Activated CD4-positive, alpha-beta T cell treated with anti-CD3 and anti-CD28 coated beads, Interleukin-10, Interleukin-2, amounts not matched to agents 100 ng/mL and 50 ng/mL, durations not matched to agents 16 hours and 8 hours (primary cell): ENCODE data around the gene D2HGDH.
"Not testable (repeated sequence)": the region's sequence is repeated elsewhere in the genome, so short reads cannot be mapped to it uniquely, and the experiment has no call there.

Experiments
- DNase-seq: peaks from one replicate; pipeline ENCODE4 v3.0.0-alpha.2; 2020

The D2HGDH gene

DNA sequence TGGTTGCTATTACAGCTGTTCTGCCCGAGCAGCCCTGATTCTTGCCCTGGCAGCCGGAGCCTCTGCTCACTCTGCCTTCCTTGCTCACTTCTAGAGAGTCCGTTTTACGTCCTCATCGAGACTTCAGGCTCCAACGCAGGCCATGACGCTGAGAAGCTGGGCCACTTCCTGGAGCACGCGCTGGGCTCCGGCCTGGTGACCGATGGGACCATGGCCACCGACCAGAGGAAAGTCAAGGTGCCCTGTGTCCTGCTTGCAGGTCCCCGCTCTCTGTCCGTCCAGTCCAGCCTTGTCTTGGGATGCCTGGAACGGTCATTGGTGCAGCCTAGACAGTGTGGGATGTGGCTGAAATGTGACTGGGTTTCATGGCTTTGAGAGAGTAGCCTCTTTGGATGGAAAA lies 16.7 kb downstream of the D2HGDH start:
- DNase-seq: no peak

DNA sequence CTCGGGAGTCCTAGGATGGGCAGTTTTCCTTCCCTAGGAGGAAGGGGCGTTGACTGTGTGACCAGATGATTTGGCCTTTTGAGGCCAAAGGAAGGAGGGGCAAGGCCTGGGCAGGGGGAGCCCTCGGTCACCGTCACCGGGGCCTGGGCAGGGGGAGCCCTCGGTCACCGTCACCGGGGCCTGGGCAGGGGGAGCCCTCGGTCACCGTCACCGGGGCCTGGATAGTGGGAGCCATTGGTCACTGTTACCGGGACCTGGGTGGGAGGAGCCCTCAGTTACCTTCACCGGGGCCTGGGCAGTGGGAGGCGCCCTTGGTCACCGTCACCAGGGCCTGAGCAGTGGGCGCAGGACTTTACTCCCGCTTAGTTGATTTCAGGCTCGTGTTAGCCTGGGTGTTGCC lies 17.3 kb downstream of the D2HGDH start:
- no peak for DNase-seq

GRCh38 chr2:241752253-241752652 lies 17.8 kb downstream of the D2HGDH start:
- no peak for DNase-seq

DNA sequence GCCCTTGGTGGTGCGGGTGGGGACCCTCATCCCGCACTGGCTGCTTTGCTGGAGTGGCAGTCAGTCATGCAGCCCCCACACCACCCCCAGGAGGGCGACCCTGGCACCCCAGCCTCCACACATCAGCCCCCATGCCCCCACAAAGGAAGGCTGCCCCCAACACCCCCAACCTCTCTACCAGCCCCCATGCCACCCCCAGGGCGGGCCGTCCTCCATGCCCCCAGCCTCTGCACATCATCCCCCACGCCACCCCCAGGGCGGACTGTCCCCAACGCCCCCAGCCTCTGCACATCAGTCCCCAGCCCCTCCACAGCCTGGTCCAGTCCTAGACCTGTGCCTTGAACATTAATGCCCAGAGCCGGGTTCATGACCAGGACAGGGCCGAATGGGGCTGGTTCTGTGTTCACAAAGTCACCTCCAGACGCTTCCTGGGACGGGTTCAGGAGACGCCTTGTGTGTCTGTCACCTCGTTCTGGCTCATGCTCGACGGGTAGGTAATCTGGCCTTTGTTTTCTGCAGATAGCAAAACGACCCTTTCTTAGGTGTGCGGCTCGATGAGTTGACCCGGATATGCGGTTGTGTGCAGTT lies 18.4 kb downstream of the D2HGDH start:
- DNase-seq: no peak

DNA sequence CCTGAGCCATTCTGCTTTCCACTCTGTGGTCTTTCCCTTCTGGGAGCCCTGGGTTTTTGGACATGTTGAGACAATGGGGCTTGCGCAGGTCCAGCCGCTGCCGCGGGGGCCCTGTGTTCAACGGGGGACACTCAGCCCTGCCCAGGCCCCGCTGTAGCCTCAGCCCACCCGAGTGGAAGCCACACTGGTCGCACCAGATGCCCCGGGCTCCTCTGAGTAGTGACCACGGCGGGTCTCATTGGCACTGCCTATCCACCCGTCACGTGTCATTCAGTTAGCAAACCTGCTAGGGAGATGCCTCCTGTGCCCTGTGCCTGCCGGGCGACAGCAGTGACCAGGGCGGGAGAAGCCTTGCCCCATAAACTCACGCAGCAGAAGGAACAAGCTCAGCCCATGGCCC lies 19.1 kb downstream of the D2HGDH start:
- DNase-seq: no peak

DNA sequence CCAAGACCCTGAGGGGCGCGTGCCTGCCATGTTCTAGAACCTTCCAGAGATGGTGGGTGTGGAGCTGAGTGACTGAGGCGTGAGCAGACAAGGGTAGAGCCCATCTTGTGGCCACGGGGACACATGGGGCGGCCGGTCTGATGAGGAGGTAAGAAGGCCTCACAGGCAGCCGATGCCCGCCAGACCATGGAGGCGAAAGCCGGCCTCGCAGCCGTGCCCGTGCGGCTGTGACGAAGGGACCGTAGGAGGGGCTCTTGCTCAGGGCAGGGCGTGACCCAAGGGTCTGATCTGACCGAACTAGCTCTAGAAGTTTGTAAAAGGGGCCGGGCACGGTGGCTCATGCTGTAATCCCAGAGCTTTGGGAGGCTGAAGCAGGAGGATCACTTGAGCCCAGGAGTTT lies 19.6 kb downstream of the D2HGDH start:
- no peak for DNase-seq

- no peak for DNase-seq
Observed at GRCh38 chr2:241755166-241755565, 20.7 kb downstream of the D2HGDH start.

GRCh38 chr2:241755777-241756176 lies 21.3 kb downstream of the D2HGDH start:
- DNase-seq: no peak

DNA sequence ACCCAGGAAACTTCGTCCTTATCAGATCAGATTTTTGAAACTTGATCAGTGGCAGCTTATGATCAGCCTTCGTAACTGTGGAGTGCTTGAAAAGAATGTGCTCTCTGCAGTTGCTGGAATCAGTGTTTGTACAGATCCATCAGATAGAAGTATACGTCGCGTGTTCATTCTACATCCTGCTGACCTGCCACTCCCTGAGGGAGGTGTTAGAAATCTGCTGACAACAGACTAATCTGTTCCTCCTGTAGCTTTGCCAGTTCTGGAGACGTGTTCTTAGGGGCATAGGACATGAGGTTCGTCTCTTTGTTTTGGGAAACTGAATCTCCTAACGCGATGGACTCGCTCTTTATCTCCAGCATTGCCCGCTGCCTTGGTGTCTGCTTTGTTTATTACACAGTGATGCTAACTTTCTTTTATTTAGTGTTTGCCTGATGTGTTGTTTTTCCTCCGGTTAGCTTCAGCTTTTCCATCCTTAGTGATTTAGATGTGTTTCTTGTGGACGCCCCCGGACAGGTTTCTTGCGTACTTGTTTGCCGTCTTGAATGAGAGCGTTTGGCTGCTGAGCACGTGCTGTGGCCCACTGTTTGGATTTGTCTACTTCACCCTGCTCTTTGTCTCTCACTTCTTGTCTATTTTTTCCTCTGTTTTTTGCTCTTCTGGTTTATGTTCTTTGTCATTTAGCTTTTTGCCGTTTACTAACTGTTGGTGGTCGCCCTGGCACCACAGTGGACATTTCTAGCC lies 24.8 kb downstream of the D2HGDH start:
- DNase-seq: peak; percentile 42

DNA sequence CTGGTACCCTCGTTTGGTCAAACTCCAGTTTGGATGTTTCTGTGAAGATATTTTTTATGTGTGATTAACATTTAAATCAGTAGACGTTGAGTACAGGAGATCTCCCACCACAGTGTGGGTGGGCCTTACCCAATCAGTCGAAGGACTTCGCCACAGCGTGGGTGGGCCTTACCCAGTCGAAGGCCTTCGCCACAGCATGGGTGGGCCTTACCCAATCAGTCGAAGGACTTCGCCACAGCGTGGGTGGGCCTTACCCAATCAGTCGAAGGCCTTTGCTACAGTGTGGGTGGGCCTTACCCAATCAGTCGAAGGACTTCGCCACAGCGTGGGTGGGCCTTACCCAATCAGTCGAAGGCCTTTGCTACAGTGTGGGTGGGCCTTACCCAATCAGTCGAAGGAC lies 25.5 kb downstream of the D2HGDH start:
- not testable (repeated sequence) for DNase-seq

- DNase-seq: no peak
Observed at GRCh38 chr2:241760301-241760771, 25.9 kb downstream of the D2HGDH start.

- peak; percentile 47 for DNase-seq
Observed at GRCh38 chr2:241762321-241762932, 28.0 kb downstream of the D2HGDH start.

DNA sequence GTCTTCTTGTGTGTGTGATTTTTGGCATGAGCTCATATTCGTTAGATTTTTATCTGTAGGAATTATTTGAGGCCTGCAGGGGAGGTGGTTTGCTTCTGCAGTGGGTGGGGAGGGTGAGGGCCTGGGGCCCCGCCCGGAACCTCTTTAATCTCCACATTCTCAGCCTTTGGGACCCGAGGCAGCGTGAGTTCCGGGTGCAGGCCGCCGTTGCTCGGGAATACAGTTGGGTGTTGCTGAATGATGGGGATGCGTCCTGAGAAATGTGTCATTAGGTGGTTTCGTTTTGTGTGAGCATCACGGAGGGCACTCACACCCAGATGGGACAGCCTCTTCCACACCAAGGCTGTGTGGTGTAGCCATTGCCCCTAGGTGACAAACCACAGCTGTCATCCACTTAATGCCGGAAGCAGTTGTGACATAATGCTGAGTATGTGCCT lies 28.5 kb downstream of the D2HGDH start:
- DNase-seq: peak; percentile 95

DNA sequence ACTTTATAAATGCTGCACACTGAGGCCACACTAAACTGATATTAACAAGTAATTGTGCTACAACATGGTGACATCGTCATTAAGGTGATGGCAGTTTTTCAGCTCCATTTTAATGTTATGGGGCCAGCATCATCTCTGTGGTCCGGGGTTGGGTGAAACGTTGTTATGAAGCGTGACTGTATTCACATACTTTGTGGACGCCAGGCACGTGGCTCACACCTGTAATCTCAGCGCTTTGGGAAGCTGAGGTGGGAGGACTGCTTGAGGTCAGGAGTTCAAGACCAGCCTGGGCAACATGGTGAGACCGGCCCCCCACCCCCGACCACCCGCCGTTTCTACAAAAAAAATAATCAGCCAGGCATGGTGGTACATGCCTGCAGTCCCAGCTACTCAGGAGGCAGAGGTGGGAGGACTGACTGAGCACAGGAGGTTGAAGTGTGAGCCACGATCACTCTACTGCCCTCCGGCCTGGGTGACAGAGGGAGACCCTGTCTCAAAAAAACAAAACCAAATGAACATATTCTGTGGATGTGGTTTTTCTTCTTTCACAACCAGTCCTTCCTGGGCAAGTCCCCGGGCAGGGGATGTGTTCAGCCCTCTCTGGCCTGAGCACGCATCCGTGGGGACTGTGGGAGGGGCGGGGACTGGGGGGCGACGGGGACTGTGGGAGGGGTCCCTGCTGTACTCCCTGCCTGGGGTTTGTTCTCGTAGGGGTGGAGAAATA lies 29.3 kb downstream of the D2HGDH start:
- DNase-seq: peak; percentile 64

DNA sequence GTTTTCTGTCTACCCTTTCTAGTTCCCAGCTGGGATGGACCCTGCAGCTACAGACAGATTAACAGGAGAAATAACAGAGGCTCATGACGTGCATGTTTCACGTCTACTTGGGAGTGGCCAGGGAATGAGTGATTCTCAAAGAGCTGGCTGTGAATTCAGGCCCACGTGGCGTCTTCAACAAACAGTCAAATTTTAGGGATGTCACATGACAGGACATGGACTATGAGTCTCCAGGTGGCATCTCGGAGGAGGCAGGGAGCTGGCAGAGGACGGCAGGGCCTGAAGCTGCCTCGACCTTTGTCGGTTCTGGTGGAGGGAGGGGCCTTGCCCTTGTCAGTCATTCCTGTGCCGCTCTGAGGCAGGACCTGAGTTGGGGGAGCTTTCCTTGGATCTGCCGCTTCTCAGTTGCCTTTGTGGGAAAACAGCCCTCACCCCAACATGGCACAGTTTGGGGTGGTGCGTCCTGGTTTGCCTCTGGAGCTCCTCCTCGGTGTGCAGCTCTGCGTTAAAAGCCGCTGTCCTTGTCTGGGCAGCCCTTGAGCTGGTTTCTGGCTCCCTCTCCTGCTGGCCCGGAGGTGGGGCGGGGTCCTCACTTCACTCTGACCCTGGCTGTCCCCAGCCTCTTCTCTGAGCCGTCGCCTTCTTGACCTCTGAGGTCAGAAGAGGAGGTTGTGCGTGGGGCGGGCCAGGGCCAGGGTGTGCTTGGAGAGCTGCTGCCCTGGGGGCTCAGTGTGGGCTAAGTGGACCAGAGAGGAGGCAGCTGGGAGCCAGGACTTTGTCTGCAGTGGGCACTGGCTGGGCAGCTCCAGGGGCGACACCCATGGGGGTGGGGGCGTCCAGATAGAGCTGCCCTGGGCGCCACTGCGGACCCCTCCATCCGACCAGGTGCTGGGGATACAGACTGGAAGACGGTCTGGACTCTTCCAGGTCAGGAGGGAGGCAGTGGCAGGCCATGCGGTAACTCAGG lies 30.1 kb downstream of the D2HGDH start:
- peak; percentile 35 for DNase-seq

DNA sequence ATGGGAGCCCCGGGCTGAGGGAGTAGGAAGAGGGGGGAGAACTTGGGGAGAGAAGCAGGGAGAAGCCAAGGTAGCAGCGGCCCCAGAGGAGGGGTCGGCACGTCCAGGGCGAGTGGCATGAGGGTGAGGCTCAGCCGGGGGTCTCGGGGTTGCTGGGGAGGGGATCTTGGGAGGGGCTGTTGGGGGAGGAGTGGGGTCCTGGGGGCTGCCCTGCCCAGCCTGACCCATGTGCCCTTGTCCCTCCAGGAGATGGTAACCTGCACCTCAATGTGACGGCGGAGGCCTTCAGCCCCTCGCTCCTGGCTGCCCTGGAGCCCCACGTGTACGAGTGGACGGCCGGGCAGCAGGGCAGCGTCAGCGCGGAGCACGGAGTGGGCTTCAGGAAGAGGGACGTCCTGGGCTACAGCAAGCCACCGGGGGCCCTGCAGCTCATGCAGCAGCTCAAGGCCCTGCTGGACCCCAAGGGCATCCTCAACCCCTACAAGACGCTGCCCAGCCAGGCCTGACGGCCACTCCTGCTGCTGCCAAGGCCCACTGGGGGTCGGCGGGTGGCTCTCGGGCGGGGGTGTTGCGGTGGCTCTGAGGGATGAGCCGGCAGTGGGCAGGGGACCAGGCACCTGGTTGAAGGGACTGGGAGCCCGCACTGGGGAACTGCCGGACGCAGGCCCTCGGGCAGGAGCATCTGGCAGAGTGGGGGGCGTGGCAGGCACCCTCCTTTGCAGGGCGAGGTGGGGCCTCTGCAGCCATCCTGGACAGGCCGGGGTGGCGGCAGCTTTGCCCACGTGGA lies 33.2 kb downstream of the D2HGDH start:
- DNase-seq: no peak

- DNase-seq: no peak
Observed at GRCh38 chr2:241768251-241768711, 33.9 kb downstream of the D2HGDH start.

GRCh38 chr2:241768850-241769249 lies 34.4 kb downstream of the D2HGDH start:
- no peak for DNase-seq

DNA sequence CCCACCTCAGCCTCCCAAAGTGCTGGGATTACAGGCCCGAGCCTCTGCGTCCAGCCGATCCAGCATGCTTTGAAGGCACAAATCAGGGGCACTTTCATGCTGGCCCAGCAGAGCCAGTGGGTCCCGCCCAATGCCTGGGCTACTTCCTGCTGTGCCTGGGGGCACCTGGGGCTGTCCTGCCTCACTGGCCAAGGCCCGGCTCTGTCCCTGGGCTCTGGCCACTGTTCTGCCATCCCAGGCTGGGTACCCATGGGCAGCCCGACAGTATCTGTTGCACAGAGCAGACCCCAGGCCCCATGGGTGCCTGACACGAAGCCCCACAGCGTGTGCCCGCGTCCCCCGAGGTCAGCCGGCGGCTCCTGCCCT lies 35.4 kb downstream of the D2HGDH start:
- no peak for DNase-seq

DNA sequence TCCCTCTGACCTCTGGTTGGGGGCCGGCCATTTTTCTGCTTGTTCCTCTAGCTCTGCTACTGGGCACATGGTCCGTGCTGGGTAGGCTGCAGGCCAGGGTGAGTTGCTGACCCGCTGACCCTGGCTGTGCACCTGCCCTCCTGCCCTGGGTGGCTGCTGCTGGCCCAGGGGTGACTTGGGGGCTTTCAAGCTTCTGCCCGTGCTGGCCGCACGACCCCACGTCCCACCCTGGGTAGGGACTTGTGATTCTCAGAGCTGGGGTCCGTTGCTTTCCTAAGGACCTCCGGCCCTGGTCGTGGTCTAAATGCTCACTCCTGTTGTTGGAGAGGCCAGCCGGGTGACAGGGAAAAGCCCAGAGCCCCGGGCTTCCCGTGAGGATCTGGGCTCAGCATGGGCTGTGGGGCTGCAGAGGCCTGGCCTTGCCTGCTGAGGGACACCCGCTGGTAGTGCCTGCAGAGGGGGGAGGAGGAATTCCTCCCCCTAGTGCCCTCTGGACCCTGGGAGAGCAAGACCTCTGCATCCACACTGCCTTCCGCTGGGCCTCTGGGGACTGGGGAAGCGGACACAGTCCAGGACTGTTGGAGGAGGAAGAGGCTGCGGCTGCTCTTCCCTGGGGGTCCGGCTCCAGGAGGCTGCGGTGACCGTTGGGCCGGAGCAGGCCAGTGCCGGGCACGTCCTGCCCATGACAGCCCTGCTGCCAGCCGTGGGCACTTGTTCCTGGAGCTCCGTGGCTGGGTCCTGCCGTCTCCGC lies 35.9 kb downstream of the D2HGDH start:
- no peak for DNase-seq

DNA sequence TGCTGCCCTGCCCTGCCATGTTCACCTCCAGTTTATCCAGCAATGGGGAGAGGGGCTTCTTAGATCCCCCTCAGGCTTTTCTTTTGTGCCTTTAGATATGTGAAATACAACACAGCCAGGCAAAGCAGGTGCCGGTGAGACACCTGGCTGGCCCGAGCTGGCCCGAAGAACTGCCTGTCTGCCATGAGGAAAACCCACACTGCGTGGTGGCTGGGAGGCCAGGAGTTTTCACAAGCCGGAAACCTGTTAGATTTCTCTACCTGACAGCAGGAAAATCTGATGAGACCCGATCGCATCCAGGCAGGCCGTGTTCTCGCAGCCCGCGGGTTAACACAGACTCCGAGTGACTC lies 36.5 kb downstream of the D2HGDH start:
- DNase-seq: no peak
